Lower leg skin (tissue), 3 donors: Measurements from ENCODE around the gene ID2.

Source experiments
- CTCF ChIP-seq, 3 donors: fragments of 450-650 bp; IDR thresholded peaks; one replicate each; pipeline ENCODE4 v1.5.1; 2016; ENCODE audit warnings: antibody characterized with exemption in 3 of 3, mild to moderate bottlenecking in 3 of 3, moderate library complexity in 2 of 3
- POLR2A ChIP-seq, 2 donors: fragments of 450-650 bp; IDR thresholded peaks; one replicate each; pipeline ENCODE4 v1.6.1; 2016 to 2017; ENCODE audit warnings: antibody characterized with exemption in 2 of 2, mild to moderate bottlenecking in 1 of 2, moderate library complexity in 1 of 2

GRCh38 chr2:8654041-8654440, 27.8 kb upstream of the ID2 start:
- TF ChIP-seq CTCF (IDR thresholded peaks at IDR 0.05) (no peak), POLR2A (IDR thresholded peaks at IDR 0.05) (no peak)
